ENCODE data around the gene CCKAR.

DNA sequence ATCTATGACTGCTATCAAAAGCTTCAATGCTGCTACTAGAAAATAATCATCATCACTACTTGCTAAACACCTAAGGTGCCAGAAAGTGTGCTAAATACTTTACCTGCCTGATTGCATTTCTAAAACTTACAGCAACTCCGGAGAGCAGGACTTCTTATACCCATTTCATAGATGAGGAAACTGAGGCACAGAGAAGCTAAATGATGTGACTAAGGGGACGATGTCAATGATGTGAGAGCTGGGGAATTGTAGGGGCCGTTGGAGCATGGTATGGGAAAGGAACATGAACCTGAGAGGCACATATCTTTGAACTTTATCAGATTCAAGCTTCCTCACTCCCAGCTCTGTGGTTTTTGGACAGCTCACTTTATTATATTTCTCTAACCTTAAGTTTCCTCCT is 38.7 kb downstream of the CCKAR start:
- TF ChIP-seq EZH2 (IDR thresholded peaks at IDR 0.05; ENCODE audit: low read length): no peak
- no peak for TF ChIP-seq CTCF (optimal IDR thresholded peaks at IDR 0.05 in 1 of 3, IDR thresholded peaks at IDR 0.05 in 1 of 3, conservative IDR thresholded peaks at IDR 0.05 in 1 of 3; ENCODE audit: extremely low read depth in 1 of 3, insufficient read depth in 2 of 3, low read length in 3 of 3)
